Activated T-helper 17 cell treated with anti-CD3 and anti-CD28 coated beads, Interleukin-2, amount 50 U/mL, for 72 hours (primary cell): ENCODE measurements around the gene FTCD. TPM values are rescaled to one million over a fixed set of nuclear protein-coding genes. Genes with fewer than 3 reads are reported as not detected.

ENCODE experiments used
- ATAC-seq: fragments of 150-1000 bp; cut with Tn5 transposase; replicated peaks from 2 replicates; pipeline ENCODE4 v1.10.0; 2021; ENCODE audit warnings: mild to moderate bottlenecking, moderate library complexity
- H3K27ac Mint-ChIP-seq: one replicate; pipeline ENCODE4 v1.8.0; 2022; ENCODE audit warnings: mixed read lengths
- H3K27me3 Mint-ChIP-seq: one replicate; pipeline ENCODE4 v1.8.0; 2022; ENCODE audit warnings: mixed read lengths
- H3K36me3 Mint-ChIP-seq: one replicate; pipeline ENCODE4 v1.8.0; 2022; ENCODE audit warnings: low read depth, mild to moderate bottlenecking, mixed read lengths
- H3K4me1 Mint-ChIP-seq: one replicate; pipeline ENCODE4 v1.8.0; 2022; ENCODE audit warnings: mixed read lengths
- H3K4me3 Mint-ChIP-seq: one replicate; pipeline ENCODE4 v1.8.0; 2022; ENCODE audit warnings: mild to moderate bottlenecking, mixed read lengths
- H3K9me3 Mint-ChIP-seq: one replicate; pipeline ENCODE4 v1.8.0; 2022; ENCODE audit warnings: mixed read lengths
- total RNA-seq, 2 donors: library from RNA; stranded (reverse); gene quantifications; one replicate each; pipeline ENCODE4 v1.2.3, GENCODE V29; 2022

FTCD gene
- total RNA-seq, 2 donors from 2014 or later = 0.24 TPM; not detected in 1

DNA sequence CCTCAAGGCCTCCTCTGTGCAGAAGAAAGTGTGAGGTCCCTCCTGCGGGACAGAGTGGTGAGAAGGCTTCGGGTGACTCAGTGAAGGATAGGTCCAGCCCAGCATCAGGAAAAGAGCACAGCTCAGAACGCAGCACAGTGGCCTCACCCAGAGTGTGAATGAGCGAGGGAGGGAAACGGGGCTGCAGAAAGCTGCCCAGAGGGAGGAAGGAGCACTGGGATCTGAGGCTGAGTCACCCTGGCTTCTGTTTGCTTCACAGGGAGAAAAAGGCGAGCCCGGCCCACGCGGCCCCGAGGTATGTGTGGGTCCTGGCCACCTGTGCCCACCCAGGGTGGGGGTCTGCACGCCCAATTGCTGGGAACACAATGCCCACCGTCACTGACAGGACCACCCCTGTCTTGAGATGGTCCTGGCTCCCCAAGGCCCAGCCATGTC, 33.1 kb downstream of the FTCD start:
- H3K27me3 Mint-ChIP-seq = no peaks in the 10 kb centered on the region
- no peak overlapping the region for H3K4me3 Mint-ChIP-seq
- ATAC-seq = no peak
- H3K27ac Mint-ChIP-seq = no peak overlapping the region
- H3K36me3 Mint-ChIP-seq = no peaks in the 10 kb centered on the region
- no peaks in the 10 kb centered on the region for H3K9me3 Mint-ChIP-seq
- H3K4me1 Mint-ChIP-seq = no peaks in the 10 kb centered on the region

GRCh38 chr21:46121286-46122221, 33.8 kb downstream of the FTCD start:
- Mint-ChIP-seq H3K9me3 (no peaks in the 10 kb centered on the region), H3K36me3 (no peaks in the 10 kb centered on the region), H3K27ac (no peak overlapping the region), H3K27me3 (no peaks in the 10 kb centered on the region), H3K4me1 (no peaks in the 10 kb centered on the region), H3K4me3 (no peak overlapping the region)
- no peak for ATAC-seq

- ATAC-seq = no peak
- Mint-ChIP-seq H3K27ac (no peak overlapping the region), H3K36me3 (no peaks in the 10 kb centered on the region), H3K9me3 (no peaks in the 10 kb centered on the region), H3K4me3 (no peak overlapping the region), H3K27me3 (no peaks in the 10 kb centered on the region), H3K4me1 (no peaks in the 10 kb centered on the region)
Observed at GRCh38 chr21:46120301-46121285, 34.8 kb downstream of the FTCD start.

GRCh38 chr21:46119637-46120271, 35.6 kb downstream of the FTCD start:
- H3K9me3 Mint-ChIP-seq = no peaks in the 10 kb centered on the region
- H3K27ac Mint-ChIP-seq = no peak overlapping the region
- H3K27me3 Mint-ChIP-seq = no peaks in the 10 kb centered on the region
- no peaks in the 10 kb centered on the region for H3K4me1 Mint-ChIP-seq
- no peak for ATAC-seq
- H3K36me3 Mint-ChIP-seq = no peaks in the 10 kb centered on the region
- no peak overlapping the region for H3K4me3 Mint-ChIP-seq

- ATAC-seq = no peak
- no peak overlapping the region for H3K27ac Mint-ChIP-seq
- no peaks in the 10 kb centered on the region for H3K4me1 Mint-ChIP-seq
- no peak overlapping the region for H3K4me3 Mint-ChIP-seq
- no peaks in the 10 kb centered on the region for H3K9me3 Mint-ChIP-seq
- no peaks in the 10 kb centered on the region for H3K36me3 Mint-ChIP-seq
- no peaks in the 10 kb centered on the region for H3K27me3 Mint-ChIP-seq
Observed at GRCh38 chr21:46119144-46119636, 36.2 kb downstream of the FTCD start.

- Mint-ChIP-seq H3K4me1 (no peaks in the 10 kb centered on the region), H3K27me3 (no peaks in the 10 kb centered on the region), H3K4me3 (no peak overlapping the region), H3K27ac (no peak overlapping the region), H3K36me3 (no peaks in the 10 kb centered on the region), H3K9me3 (no peaks in the 10 kb centered on the region)
- ATAC-seq = no peak
Observed at GRCh38 chr21:46118316-46119143, 36.8 kb downstream of the FTCD start.

DNA sequence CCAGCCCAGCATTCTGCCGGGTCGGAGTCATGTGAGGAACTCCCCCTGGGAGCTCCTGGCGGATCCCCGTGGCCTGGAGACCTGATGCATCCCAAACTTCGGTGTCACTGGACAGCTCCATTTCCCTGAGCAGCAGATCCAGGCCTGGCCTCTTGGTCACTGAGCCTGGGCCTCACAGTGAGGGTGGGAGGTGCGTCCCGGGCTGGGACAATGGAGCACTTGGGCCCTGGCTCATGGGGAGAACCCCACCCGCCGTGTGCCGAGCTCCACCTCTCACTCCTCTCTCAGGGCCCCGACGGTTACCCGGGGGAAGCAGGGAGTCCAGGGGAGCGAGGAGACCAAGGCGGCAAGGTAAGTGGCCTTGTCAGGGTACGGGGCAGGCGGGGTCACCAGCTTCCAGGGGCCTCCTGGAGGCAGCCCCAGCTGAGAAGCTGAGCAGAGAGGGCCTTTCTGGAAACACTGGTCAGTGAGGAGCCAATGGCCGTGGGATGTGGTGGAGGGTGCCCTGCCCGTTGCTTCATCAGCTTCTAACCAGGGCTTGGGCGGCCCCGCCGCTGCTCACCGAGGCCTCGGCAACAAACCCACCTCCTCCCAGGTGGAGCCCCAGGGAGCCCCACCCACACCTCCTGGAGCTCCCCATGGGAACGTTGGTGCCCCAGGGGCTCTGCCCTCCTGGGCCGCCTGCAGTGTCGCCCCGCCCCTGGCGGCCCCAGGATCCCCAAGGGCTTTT, 37.6 kb downstream of the FTCD start:
- no peaks in the 10 kb centered on the region for H3K27me3 Mint-ChIP-seq
- no peak for ATAC-seq
- no peak overlapping the region for H3K27ac Mint-ChIP-seq
- H3K4me1 Mint-ChIP-seq = no peaks in the 10 kb centered on the region
- H3K4me3 Mint-ChIP-seq = no peak overlapping the region
- no peaks in the 10 kb centered on the region for H3K9me3 Mint-ChIP-seq
- H3K36me3 Mint-ChIP-seq = no peaks in the 10 kb centered on the region

- H3K27ac Mint-ChIP-seq = no peak overlapping the region
- no peak overlapping the region for H3K4me3 Mint-ChIP-seq
- no peaks in the 10 kb centered on the region for H3K27me3 Mint-ChIP-seq
- H3K36me3 Mint-ChIP-seq = no peaks in the 10 kb centered on the region
- H3K4me1 Mint-ChIP-seq = no peaks in the 10 kb centered on the region
- no peak for ATAC-seq
- H3K9me3 Mint-ChIP-seq = no peaks in the 10 kb centered on the region
Observed at GRCh38 chr21:46116776-46117585, 38.4 kb downstream of the FTCD start.

DNA sequence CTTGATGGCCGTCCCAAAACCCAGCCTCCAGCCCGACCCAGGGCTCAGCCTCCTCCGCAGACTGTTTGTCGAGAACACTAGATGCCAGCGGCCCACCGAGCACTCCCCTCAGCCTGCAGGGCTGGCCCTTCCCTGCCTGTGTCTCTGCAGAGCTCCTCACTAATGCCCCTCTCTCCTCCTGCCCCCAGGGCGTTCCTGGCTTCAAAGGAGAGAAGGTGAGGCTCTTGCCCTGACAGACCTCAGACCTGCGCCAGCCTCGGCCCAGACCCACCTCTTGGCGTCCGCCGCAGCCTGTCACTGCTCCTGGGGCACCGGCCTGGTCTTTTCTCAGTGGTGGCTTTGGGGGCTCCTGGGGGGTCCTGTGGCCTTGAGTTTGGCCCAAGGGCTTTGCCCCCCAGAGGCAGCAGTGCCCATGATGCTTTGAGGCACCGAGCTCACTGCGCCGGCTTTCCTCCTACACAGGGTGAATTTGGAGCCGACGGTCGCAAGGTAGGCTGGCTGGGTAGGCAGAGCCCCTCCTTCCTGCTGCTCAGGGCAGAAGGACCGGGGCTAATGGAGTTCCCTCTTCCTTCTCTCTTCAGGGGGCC, 39.1 kb downstream of the FTCD start:
- Mint-ChIP-seq H3K27me3 (no peaks in the 10 kb centered on the region), H3K27ac (no peak overlapping the region)

DNA sequence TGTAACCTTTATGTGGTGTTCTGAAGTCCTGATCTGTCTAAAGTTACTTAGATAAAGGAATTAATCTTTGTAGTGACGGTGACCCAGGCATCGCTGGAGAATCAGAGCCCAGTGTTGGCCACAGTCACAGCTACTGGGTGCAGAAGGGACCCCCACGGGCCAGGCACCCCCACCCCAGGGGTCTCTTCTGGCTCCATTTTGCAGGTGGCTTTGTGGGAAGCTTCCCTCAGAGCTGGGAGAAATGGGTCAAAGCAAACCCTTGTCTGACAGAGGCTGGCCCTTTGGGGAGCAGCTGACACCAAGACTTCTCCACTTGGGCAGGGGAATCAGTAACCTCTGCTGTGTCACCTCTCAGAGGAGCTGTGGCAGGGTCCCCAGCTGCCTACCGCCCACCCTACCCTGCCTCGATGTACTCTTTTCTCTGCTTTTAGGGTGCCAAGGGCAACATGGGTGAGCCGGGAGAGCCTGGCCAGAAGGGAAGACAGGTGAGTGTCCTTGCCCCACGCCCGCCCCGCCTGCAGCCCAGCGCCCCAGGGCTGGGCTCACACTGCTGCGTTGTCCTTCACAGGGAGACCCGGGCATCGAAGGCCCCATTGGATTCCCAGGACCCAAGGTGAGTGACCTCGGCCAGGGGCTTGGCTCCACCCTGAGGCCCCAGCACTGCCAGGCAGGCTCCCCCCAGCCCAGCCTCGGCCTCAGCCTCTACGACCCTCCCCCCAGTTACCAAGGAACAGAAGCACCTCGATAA, 39.8 kb downstream of the FTCD start:
- Mint-ChIP-seq H3K27ac (no peak overlapping the region), H3K27me3 (no peaks in the 10 kb centered on the region), H3K4me3 (no peak overlapping the region), H3K4me1 (no peaks in the 10 kb centered on the region), H3K9me3 (no peaks in the 10 kb centered on the region), H3K36me3 (no peaks in the 10 kb centered on the region)
- no peak for ATAC-seq

More for the DNA sequence above, 39.1 kb downstream of the FTCD start:
- H3K9me3 Mint-ChIP-seq = no peaks in the 10 kb centered on the region
- H3K4me3 Mint-ChIP-seq = no peak overlapping the region
- H3K4me1 Mint-ChIP-seq = no peaks in the 10 kb centered on the region
- ATAC-seq = no peak
- H3K36me3 Mint-ChIP-seq = no peaks in the 10 kb centered on the region

DNA sequence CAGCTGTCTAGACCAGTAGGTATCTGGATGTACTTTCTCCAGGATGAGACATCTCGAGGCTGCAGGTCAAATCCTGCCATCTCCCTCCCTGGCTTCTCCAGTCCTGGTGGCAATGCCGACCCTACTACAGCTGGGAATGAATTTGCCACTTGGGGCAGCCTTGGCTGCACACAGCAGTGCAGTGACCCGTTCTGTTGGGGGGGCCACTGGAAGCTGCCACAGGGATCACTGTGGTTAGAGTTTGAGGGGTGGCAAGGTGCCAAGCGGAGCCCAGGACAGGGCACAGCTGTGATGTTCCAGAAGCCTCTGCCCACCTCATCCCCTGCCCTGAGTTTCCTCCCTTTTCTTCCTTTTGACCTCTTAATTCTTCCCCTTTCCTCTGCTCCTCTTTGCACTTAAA, 40.4 kb downstream of the FTCD start:
- Mint-ChIP-seq H3K36me3 (no peaks in the 10 kb centered on the region), H3K27me3 (no peaks in the 10 kb centered on the region)
- no peak for ATAC-seq

More for the DNA sequence above, 40.4 kb downstream of the FTCD start:
- no peak overlapping the region for H3K27ac Mint-ChIP-seq
- H3K4me3 Mint-ChIP-seq = no peak overlapping the region
- H3K4me1 Mint-ChIP-seq = no peaks in the 10 kb centered on the region
- no peaks in the 10 kb centered on the region for H3K9me3 Mint-ChIP-seq
